ENCODE measurements around the gene INSM1. TPM values are rescaled to one million over a fixed set of nuclear protein-coding genes. Genes with fewer than 3 reads are reported as not detected.
A peak's percentile ranks its signal among the peaks of the same experiment; 100 is the strongest.

Gene INSM1
- total and polyA plus RNA-seq, 2 donors from 2014 or later, result not detected

DNA sequence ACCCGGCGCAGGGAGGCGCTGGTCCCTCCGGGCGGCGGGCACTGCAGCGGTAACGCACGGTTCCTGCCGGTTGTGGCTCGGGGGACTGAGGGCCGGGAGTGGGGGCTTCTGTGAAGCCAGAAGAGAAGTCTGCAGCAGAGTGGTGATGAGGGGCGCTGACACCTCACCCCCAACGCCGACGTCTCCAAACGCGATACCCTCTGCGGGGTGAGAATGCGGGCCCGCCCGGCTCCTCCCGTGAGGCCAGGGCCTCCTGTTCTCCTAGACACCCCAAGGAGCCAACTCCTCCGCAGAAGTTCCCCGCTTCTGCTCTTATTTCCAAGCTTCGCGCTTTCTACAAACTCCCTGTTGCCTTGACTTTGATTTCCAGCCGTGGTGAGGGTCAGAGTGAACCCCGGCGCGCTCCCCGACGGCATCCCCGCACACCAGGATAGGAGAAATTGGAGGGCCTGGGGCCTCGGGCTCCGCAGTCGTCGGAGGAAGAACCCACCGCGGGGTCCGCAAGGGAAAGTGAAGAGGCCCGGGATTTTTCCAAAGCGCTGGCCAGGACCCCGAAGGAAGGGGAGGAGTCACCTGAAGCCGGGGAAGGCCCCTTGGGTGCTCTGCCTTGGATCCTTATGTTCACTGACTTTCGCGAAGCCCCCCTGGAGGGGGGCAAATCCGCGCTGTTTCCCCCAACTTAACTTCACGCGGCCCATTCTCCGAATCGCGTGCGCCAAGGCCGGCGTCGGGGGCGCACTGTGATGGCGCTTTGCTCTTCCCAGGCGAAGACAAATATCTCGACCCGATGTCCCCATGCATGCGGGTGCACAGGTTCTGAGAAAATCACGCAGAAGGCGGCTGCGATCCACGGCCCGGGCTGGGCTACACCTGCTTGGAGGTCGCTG is 3.1 kb upstream of the INSM1 start:
- Histone ChIP-seq H3K4me1 (ENCODE audit: control insufficient read depth in 2 of 3, insufficient read depth in 2 of 3, low read depth in 1 of 3, low read length in 3 of 3) (peaks cover 0 to 11% (median 0%) of the 10 kb centered on the region in 3 donors), H3K36me3 (ENCODE audit: control insufficient read depth in 2 of 3, insufficient read depth in 3 of 3, low read length in 3 of 3) (no peaks in the 10 kb centered on the region), H3K9me3 (ENCODE audit: control insufficient read depth in 2 of 3, insufficient read depth in 1 of 3, low read length in 3 of 3) (no peaks in the 10 kb centered on the region), H3K27ac (ENCODE audit: low read depth in 2 of 2, low read length in 2 of 2) (no peak overlapping the region), H3K4me3 (ENCODE audit: low read length in 3 of 3) (no peak overlapping the region), H3K9ac (ENCODE audit: low read length in 3 of 3) (no peak overlapping the region), H3K27me3 (ENCODE audit: control insufficient read depth, insufficient read depth, low read length) (peaks cover 53% of the 10 kb centered on the region)
- TF ChIP-seq CTCF (IDR thresholded peaks at IDR 0.05; ENCODE audit: borderline replicate concordance, extremely low read depth, insufficient read depth), result no peak
- no peak for FAIRE-seq
- peak in 1 of 5 donors; percentile 51 for DNase-seq
- intact Hi-C loops (cut with DNase I), result no loop called here

- intact Hi-C loops (cut with DNase I), result no loop called here
- Histone ChIP-seq H3K4me3 (ENCODE audit: low read length in 3 of 3) (no peak overlapping the region), H3K9me3 (ENCODE audit: control insufficient read depth in 2 of 3, insufficient read depth in 1 of 3, low read length in 3 of 3) (no peaks in the 10 kb centered on the region), H3K9ac (ENCODE audit: low read length in 3 of 3) (no peak overlapping the region), H3K36me3 (ENCODE audit: control insufficient read depth in 2 of 3, insufficient read depth in 3 of 3, low read length in 3 of 3) (no peaks in the 10 kb centered on the region), H3K4me1 (ENCODE audit: control insufficient read depth in 2 of 3, insufficient read depth in 2 of 3, low read depth in 1 of 3, low read length in 3 of 3) (peaks cover 0 to 11% (median 0%) of the 10 kb centered on the region in 3 donors), H3K27me3 (ENCODE audit: control insufficient read depth, insufficient read depth, low read length) (peaks cover 54% of the 10 kb centered on the region), H3K27ac (ENCODE audit: low read depth in 2 of 2, low read length in 2 of 2) (no peak overlapping the region)
- DNase-seq, result no peak
- no peak for FAIRE-seq
- TF ChIP-seq CTCF (IDR thresholded peaks at IDR 0.05; ENCODE audit: borderline replicate concordance, extremely low read depth, insufficient read depth), result no peak
These were observed 2.3 kb upstream of the INSM1 start for GRCh38 chr20:20365480-20366161.

GRCh38 chr20:20366551-20366875 is 1.4 kb upstream of the INSM1 start:
- Histone ChIP-seq H3K27ac (ENCODE audit: low read depth in 2 of 2, low read length in 2 of 2) (no peak overlapping the region), H3K4me1 (ENCODE audit: control insufficient read depth in 2 of 3, insufficient read depth in 2 of 3, low read depth in 1 of 3, low read length in 3 of 3) (peaks cover 0 to 11% (median 0%) of the 10 kb centered on the region in 3 donors), H3K36me3 (ENCODE audit: control insufficient read depth in 2 of 3, insufficient read depth in 3 of 3, low read length in 3 of 3) (no peaks in the 10 kb centered on the region), H3K4me3 (ENCODE audit: low read length in 3 of 3) (no peak overlapping the region), H3K27me3 (ENCODE audit: control insufficient read depth, insufficient read depth, low read length) (peaks cover 53% of the 10 kb centered on the region), H3K9ac (ENCODE audit: low read length in 3 of 3) (no peak overlapping the region), H3K9me3 (ENCODE audit: control insufficient read depth in 2 of 3, insufficient read depth in 1 of 3, low read length in 3 of 3) (no peaks in the 10 kb centered on the region)
- TF ChIP-seq CTCF (IDR thresholded peaks at IDR 0.05; ENCODE audit: borderline replicate concordance, extremely low read depth, insufficient read depth), result no peak
- intact Hi-C loops (cut with DNase I), result no loop called here
- peak in 1 of 5 donors; percentile 68 for DNase-seq
- FAIRE-seq, result no peak

Measured in kidney (tissue), 14 donors.